GM23248 (cell line): ENCODE results near the gene EIF4G2. TPM values are rescaled to one million over a fixed set of nuclear protein-coding genes. Genes with fewer than 3 reads are reported as not detected.
A peak's percentile ranks its signal among the peaks of the same experiment; 100 is the strongest.

Experiments used
- DNase-seq: peaks from one replicate; pipeline ENCODE4 v3.0.0-alpha.2; 2015
- H2AFZ ChIP-seq: fragments of 200-600 bp; sonication (generic); 2 replicates; pipeline ENCODE4 v1.6.1; 2016; ENCODE audit warnings: antibody characterized with exemption
- H3F3A ChIP-seq: fragments of 200-600 bp; sonication (generic); 2 replicates; pipeline ENCODE4 v1.6.1; 2016; ENCODE audit warnings: mild to moderate bottlenecking, antibody characterized with exemption, mixed run types; ENCODE audit not compliant: insufficient read depth
- H3K27ac ChIP-seq: fragments of 200-600 bp; sonication (generic); 2 replicates; pipeline ENCODE4 v1.5.1; 2016; ENCODE audit warnings: mild to moderate bottlenecking
- H3K27me3 ChIP-seq: fragments of 200-600 bp; sonication (generic); replicated peaks from 2 replicates; pipeline ENCODE4 v1.6.1; 2016; ENCODE audit warnings: mild to moderate bottlenecking; ENCODE audit not compliant: insufficient read depth
- H3K36me3 ChIP-seq: fragments of 200-600 bp; sonication (generic); 2 replicates; pipeline ENCODE4 v1.6.1; 2016; ENCODE audit warnings: low read depth, mild to moderate bottlenecking
- H3K4me1 ChIP-seq: fragments of 200-600 bp; sonication (generic); 2 replicates; pipeline ENCODE4 v1.6.1; 2016; ENCODE audit warnings: mild to moderate bottlenecking; ENCODE audit not compliant: insufficient read depth
- H3K4me2 ChIP-seq: fragments of 200-600 bp; sonication (generic); one replicate; pipeline ENCODE4 v1.6.1; 2016; ENCODE audit warnings: mild to moderate bottlenecking; ENCODE audit not compliant: unreplicated experiment
- H3K4me3 ChIP-seq: fragments of 200-600 bp; sonication (generic); 2 replicates; pipeline ENCODE4 v1.5.1; 2016; ENCODE audit warnings: mild to moderate bottlenecking
- H3K79me2 ChIP-seq: fragments of 200-600 bp; sonication (generic); 2 replicates; pipeline ENCODE4 v1.6.1; 2016; ENCODE audit warnings: mild to moderate bottlenecking; ENCODE audit not compliant: insufficient read depth
- H3K9ac ChIP-seq: fragments of 200-600 bp; sonication (generic); 2 replicates; pipeline ENCODE4 v1.6.1; 2016; ENCODE audit warnings: mild to moderate bottlenecking
- H3K9me2 ChIP-seq: fragments of 200-600 bp; sonication (generic); 2 replicates; pipeline ENCODE4 v1.6.1; 2016; ENCODE audit warnings: mixed run types, mild to moderate bottlenecking, moderate library complexity; ENCODE audit not compliant: insufficient read depth
- H3K9me3 ChIP-seq: fragments of 200-600 bp; sonication (generic); one replicate; pipeline ENCODE4 v1.6.1; 2017; ENCODE audit warnings: low read depth
- H4K20me1 ChIP-seq: fragments of 200-600 bp; sonication (generic); 2 replicates; pipeline ENCODE4 v1.6.0; 2016; ENCODE audit not compliant: insufficient read depth
- EZH2 ChIP-seq: fragments of 200-600 bp; sonication (generic); IDR thresholded peaks from 2 replicates; pipeline ENCODE4 v1.6.1; 2018; ENCODE audit warnings: antibody characterized with exemption, mild to moderate bottlenecking; ENCODE audit not compliant: insufficient read depth, poor library complexity, severe bottlenecking
- EZH2phosphoT487 ChIP-seq: fragments of 200-600 bp; sonication (generic); IDR thresholded peaks from 2 replicates; pipeline ENCODE4 v1.6.1; 2018; ENCODE audit warnings: antibody characterized with exemption, moderate library complexity, mild to moderate bottlenecking, low read depth; ENCODE audit not compliant: insufficient read depth
- WGBS, 2 experiments: methylation state at CpG; one replicate each; pipeline ENCODE4 v1.1.6; 2015 to 2017; ENCODE audit warnings: low lambda C conversion rate in 2 of 2, low coverage in 1 of 2; ENCODE audit errors: missing lambda C conversion rate in 2 of 2; 5-methylcytosine and 5-hydroxymethylcytosine counted together
- in situ Hi-C: fragments of 300-500 bp; cut with MboI; formaldehyde crosslinking; loops from 2 replicates; pipeline ENCODE4 v1.15.0; 2020
- polyA plus RNA-seq: library from polyadenylated mRNA; unstranded; fragments of >200 nt; fragmentation: Nextera tagmentation; extraction: Ambion mirVana; gene quantifications from 2 replicates; pipeline ENCODE4 v1.2.1, GENCODE V29; 2016
- total RNA-seq: library from RNA; depleted of rRNA; stranded (reverse); fragments of >200 nt; shearing (Covaris generic); gene quantifications from 2 replicates; pipeline ENCODE4 v1.2.3, GENCODE V29; 2014

EIF4G2 gene
- total and polyA plus RNA-seq, 2 experiments from 2014 or later = 673 to 882 TPM

DNA sequence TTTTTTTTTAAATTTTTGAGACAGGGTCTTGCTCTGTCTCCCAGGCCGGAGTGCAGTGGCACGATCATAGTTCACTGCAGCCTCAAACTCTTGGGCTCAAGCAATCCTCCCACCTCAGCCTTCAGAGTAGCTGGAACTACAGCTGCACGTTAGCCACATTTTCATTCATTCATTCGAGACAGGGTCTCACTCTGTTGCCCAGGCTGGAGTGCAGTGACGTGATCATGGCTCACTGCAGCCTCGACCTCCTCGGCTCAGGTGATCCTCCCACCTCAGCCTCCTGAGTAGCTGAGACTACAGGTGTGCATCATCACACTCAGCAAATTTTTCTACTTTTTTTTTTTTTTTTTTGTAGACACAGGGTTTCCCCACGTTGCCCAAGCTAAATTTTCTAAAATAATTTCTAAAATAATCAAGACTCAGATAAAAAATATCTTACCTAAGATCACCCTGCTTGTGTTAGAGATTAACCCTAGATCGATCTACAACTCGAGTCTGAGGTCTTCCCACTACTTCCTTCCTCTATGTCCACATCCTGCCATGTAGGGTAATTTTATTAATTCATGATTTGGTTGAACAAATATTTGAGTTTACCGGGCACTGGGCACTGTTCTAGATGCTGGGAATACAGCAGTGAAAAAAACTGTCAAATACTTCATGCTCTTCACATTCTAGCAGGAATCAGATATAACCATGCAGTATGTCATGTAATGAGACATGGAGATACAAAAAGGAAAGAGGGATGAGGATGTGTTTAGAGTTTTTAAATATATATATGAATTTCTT is 15.1 kb downstream of the EIF4G2 start:
- Histone ChIP-seq H3K9me3 (no peaks in the 10 kb centered on the region), H3K36me3 (peaks cover 27% of the 10 kb centered on the region), H3K4me2 (no peak overlapping the region), H3K4me3 (no peak overlapping the region), H3K9ac (no peak overlapping the region), H3K79me2 (0 out of 2 replicates have a peak, but pooled peaks cover 2% of the 10 kb centered on the region), H4K20me1 (no peaks in the 10 kb centered on the region), H3K27ac (no peak overlapping the region), H3K4me1 (0 out of 2 replicates have a peak, but pooled peaks cover 4% of the 10 kb centered on the region), H3K9me2 (no peaks in the 10 kb centered on the region), H2AFZ (no peak overlapping the region), H3F3A (peaks cover 50% of the 10 kb centered on the region), H3K27me3 (no peaks in the 10 kb centered on the region)
- 88 to 93% methylated on average over 11 of the region's 11 CpGs for WGBS, 2 experiments
- DNase-seq = no peak
- in situ Hi-C loops = loop anchor here (5.0 to 25.0 kb wide), 3 partner anchors 229 to 994 kb away; no protein-coding TSS in a partner anchor
- TF ChIP-seq EZH2phosphoT487 = no peak
- TF ChIP-seq EZH2 = no peak

DNA sequence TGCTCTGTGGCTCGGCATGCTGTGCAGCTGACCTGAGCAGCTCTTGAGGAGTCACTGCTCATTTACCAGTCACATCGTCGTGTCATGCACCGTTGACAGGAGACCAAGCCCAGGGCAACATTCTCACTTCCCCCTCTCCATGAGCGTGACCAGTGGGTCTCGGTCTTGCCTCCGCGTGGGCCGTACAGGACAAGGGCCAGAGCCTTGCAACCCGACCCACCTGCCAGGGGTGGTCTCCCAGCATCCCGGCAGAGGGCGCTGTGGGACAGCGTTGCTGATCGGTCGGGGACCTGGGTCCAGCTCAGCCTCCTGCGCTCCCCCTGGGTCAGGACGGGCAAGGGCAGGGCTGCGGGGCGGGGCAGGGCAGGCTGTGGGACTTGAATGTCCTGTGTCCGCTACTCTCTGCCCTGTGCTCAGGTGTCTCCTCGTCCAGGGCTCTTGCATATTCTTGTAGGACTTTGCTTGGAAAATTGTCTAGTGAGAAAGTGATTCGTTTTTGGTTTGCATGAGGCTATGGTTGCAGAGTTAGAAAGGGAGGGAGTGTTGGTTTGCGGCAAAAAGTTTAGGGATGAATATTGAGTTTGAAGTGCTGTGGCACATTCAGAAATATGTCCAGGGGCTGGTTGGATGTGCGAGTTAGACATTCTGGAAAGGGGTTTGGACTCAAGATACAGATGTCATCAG is 16.2 kb downstream of the EIF4G2 start:
- DNase-seq = peak; percentile 86
- H3K4me2 ChIP-seq = peak overlapping the region; percentile 90
- H3K27me3 ChIP-seq = no peaks in the 10 kb centered on the region
- H4K20me1 ChIP-seq = no peaks in the 10 kb centered on the region
- H3K9me2 ChIP-seq = no peaks in the 10 kb centered on the region
- H3K27ac ChIP-seq = no peak overlapping the region
- peaks cover 39% of the 10 kb centered on the region for H3F3A ChIP-seq
- H2AFZ ChIP-seq = peak overlapping the region; percentile 45; the same call in 1 of the 2 replicates
- 0 out of 2 replicates have a peak, but pooled peaks cover 4% of the 10 kb centered on the region for H3K4me1 ChIP-seq
- in situ Hi-C loops = loop anchor here (5.0 to 25.0 kb wide), 3 partner anchors 230 to 995 kb away; no protein-coding TSS in a partner anchor
- no peaks in the 10 kb centered on the region for H3K79me2 ChIP-seq
- H3K36me3 ChIP-seq = peaks cover 16% of the 10 kb centered on the region
- TF ChIP-seq EZH2phosphoT487 = no peak
- no peak for TF ChIP-seq EZH2
- 7 to 12% methylated on average over 22 to 24 of the region's 24 CpGs for WGBS, 2 experiments
- H3K9me3 ChIP-seq = no peaks in the 10 kb centered on the region
- H3K4me3 ChIP-seq = peak overlapping the region; percentile 55
- H3K9ac ChIP-seq = no peak overlapping the region

GRCh38 chr11:10786451-10786850 is 22.3 kb downstream of the EIF4G2 start:
- in situ Hi-C loops = loop anchor here (25.0 kb wide), 2 partner anchors 376 to 1001 kb away; no protein-coding TSS in a partner anchor

DNA sequence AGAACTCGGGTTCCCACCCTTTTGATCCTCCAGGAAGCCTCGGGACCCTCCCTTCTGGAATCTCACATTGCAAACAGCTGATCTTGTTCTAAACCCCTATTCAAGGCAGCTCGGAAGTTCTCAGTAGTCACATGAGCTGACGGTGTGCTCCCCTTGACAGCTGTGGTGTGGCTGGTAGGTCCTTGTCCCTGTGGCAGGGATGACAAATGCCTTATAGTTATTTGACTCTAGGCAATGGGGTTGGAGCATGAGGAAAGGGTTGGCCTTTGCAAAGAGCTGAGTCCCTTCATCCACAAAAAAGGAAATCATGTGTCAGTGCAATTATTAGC is 23.6 kb downstream of the EIF4G2 start:
- no peak overlapping the region for H3K9ac ChIP-seq
- no peak overlapping the region for H3K4me2 ChIP-seq
- H3K9me2 ChIP-seq = no peaks in the 10 kb centered on the region
- no peak overlapping the region for H3K27ac ChIP-seq
- H3K4me3 ChIP-seq = no peak overlapping the region
- H3K4me1 ChIP-seq = no peaks in the 10 kb centered on the region
- no peaks in the 10 kb centered on the region for H3K9me3 ChIP-seq
- 83 to 89% methylated on average over 4 of the region's 4 CpGs for WGBS, 2 experiments
- TF ChIP-seq EZH2 (no peak), EZH2phosphoT487 (no peak)
- H3K36me3 ChIP-seq = no peaks in the 10 kb centered on the region
- no peaks in the 10 kb centered on the region for H3K79me2 ChIP-seq
- no peaks in the 10 kb centered on the region for H3K27me3 ChIP-seq
- no peaks in the 10 kb centered on the region for H4K20me1 ChIP-seq
- no peaks in the 10 kb centered on the region for H3F3A ChIP-seq
- no peak overlapping the region for H2AFZ ChIP-seq
- in situ Hi-C loops = loop anchor here (25.0 kb wide), 2 partner anchors 377 to 1002 kb away; no protein-coding TSS in a partner anchor
- no peak for DNase-seq

More at GRCh38 chr11:10786451-10786850, 22.3 kb downstream of the EIF4G2 start:
- H3K4me3 ChIP-seq = no peak overlapping the region
- TF ChIP-seq EZH2phosphoT487 (no peak), EZH2 (no peak)
- no peak overlapping the region for H2AFZ ChIP-seq
- no peak overlapping the region for H3K4me2 ChIP-seq
- no peaks in the 10 kb centered on the region for H4K20me1 ChIP-seq
- H3K4me1 ChIP-seq = no peaks in the 10 kb centered on the region
- H3K36me3 ChIP-seq = no peaks in the 10 kb centered on the region
- no peak overlapping the region for H3K27ac ChIP-seq
- H3K9me3 ChIP-seq = no peaks in the 10 kb centered on the region
- 97% methylated on average over 5 of the region's 5 CpGs for WGBS, 2 experiments
- no peak for DNase-seq
- no peak overlapping the region for H3K9ac ChIP-seq
- H3K9me2 ChIP-seq = no peaks in the 10 kb centered on the region
- H3F3A ChIP-seq = no peaks in the 10 kb centered on the region
- H3K27me3 ChIP-seq = no peaks in the 10 kb centered on the region
- H3K79me2 ChIP-seq = no peaks in the 10 kb centered on the region
